ENCODE results near the gene ASCC2.

Gene ASCC2

DNA sequence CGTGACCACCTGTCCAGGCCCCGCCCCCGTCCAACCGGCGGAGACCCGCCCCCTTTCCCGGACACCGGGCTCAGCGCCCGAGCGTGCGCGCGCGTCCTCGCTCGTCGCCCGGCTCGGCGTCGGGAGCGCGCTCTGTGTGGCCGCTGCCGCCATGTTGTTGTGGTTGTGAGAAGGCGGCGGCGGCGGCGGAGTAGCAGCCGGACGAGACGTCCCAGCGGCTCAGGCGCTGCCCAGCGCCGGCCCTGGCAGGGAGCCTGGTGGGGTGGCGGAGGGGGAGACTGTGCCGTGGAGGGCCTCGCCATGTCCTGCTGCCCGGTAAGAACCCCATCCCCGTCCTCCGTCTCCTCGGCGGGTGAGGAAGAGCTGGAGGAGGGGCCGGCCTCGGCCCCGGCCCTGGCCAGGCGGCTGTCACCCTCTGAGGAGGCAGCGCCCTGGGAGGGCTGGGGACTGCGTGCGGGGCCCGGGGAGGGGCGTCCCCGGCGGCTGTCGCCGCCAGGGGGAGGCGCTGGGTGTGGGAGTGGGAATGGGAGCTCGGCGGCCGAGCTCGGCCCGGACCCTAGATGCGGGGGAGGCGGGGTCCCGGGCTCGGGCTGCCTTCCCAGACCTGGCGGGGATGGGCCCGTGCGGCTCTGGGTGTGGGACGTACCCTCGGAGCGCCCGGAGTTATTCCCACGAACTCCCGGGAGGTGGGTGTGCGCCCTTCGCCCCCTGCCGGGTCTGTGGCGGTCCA, 45.1 kb upstream of the ASCC2 start, which contains the start of gene MTMR3:
Gene MTMR3 (plus strand): TSS at position 130 of the 730 bp plus-strand sequence. CDS start 87,886 bp downstream, outside the sequence.
- TF ChIP-seq CREB1 (IDR thresholded peaks at IDR 0.05; ENCODE audit: low read depth) (no peak), RAD21 (IDR thresholded peaks at IDR 0.05; ENCODE audit: low read depth) (0 out of 2 replicates have a peak, but pooled peaks have one; percentile 6), TAF1 (IDR thresholded peaks at IDR 0.05; ENCODE audit: low read depth) (peak; percentile 72; the same call in 1 of the 2 replicates), TEAD4 (IDR thresholded peaks at IDR 0.05) (no peak), MAX (IDR thresholded peaks at IDR 0.05) (peak; percentile 47; the same call in 1 of the 2 replicates), EP300 (IDR thresholded peaks at IDR 0.05; ENCODE audit: borderline replicate concordance) (no peak), FOXM1 (IDR thresholded peaks at IDR 0.05; ENCODE audit: borderline replicate concordance, low read depth) (no peak), YY1 (IDR thresholded peaks at IDR 0.05; ENCODE audit: low read depth) (peak; percentile 90), ZBTB7A (IDR thresholded peaks at IDR 0.05; ENCODE audit: low read depth) (0 out of 2 replicates have a peak, but pooled peaks have one; percentile 54), NFIC (IDR thresholded peaks at IDR 0.05) (no peak)
- TF ChIP-seq, protein P1, sequence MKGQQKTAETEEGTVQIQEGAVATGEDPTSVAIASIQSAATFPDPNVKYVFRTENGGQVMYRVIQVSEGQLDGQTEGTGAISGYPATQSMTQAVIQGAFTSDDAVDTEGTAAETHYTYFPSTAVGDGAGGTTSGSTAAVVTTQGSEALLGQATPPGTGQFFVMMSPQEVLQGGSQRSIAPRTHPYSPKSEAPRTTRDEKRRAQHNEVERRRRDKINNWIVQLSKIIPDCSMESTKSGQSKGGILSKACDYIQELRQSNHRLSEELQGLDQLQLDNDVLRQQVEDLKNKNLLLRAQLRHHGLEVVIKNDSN (IDR thresholded peaks at IDR 0.05): no peak

GRCh38 chr22:29882716-29883044, 44.6 kb upstream of the ASCC2 start:
- TF ChIP-seq RAD21 (IDR thresholded peaks at IDR 0.05; ENCODE audit: low read depth): no peak
- TF ChIP-seq, protein P2, sequence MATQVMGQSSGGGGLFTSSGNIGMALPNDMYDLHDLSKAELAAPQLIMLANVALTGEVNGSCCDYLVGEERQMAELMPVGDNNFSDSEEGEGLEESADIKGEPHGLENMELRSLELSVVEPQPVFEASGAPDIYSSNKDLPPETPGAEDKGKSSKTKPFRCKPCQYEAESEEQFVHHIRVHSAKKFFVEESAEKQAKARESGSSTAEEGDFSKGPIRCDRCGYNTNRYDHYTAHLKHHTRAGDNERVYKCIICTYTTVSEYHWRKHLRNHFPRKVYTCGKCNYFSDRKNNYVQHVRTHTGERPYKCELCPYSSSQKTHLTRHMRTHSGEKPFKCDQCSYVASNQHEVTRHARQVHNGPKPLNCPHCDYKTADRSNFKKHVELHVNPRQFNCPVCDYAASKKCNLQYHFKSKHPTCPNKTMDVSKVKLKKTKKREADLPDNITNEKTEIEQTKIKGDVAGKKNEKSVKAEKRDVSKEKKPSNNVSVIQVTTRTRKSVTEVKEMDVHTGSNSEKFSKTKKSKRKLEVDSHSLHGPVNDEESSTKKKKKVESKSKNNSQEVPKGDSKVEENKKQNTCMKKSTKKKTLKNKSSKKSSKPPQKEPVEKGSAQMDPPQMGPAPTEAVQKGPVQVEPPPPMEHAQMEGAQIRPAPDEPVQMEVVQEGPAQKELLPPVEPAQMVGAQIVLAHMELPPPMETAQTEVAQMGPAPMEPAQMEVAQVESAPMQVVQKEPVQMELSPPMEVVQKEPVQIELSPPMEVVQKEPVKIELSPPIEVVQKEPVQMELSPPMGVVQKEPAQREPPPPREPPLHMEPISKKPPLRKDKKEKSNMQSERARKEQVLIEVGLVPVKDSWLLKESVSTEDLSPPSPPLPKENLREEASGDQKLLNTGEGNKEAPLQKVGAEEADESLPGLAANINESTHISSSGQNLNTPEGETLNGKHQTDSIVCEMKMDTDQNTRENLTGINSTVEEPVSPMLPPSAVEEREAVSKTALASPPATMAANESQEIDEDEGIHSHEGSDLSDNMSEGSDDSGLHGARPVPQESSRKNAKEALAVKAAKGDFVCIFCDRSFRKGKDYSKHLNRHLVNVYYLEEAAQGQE (IDR thresholded peaks at IDR 0.05; ENCODE audit: low read depth): no peak
- no peak for TF ChIP-seq TEAD4 (IDR thresholded peaks at IDR 0.05)
- no peak for TF ChIP-seq NFIC (IDR thresholded peaks at IDR 0.05)
- TF ChIP-seq EP300 (IDR thresholded peaks at IDR 0.05; ENCODE audit: borderline replicate concordance): no peak
- no peak for TF ChIP-seq YY1 (IDR thresholded peaks at IDR 0.05; ENCODE audit: low read depth)
- TF ChIP-seq, protein P1 (IDR thresholded peaks at IDR 0.05): no peak
- TF ChIP-seq FOXM1 (IDR thresholded peaks at IDR 0.05; ENCODE audit: borderline replicate concordance, low read depth): no peak

GRCh38 chr22:29879753-29880152, 41.7 kb upstream of the ASCC2 start:
- TF ChIP-seq ZBTB7A (IDR thresholded peaks at IDR 0.05; ENCODE audit: low read depth): no peak
- TF ChIP-seq, protein P1 (IDR thresholded peaks at IDR 0.05): peak; percentile 37; the same call in 1 of the 2 replicates

- TF ChIP-seq ZBTB7A (IDR thresholded peaks at IDR 0.05; ENCODE audit: low read depth): no peak
- no peak for TF ChIP-seq MAX (IDR thresholded peaks at IDR 0.05)
- TF ChIP-seq TEAD4 (IDR thresholded peaks at IDR 0.05): no peak
- TF ChIP-seq CREB1 (IDR thresholded peaks at IDR 0.05; ENCODE audit: low read depth): no peak
- no peak for TF ChIP-seq NFIC (IDR thresholded peaks at IDR 0.05)
- TF ChIP-seq TCF12 (IDR thresholded peaks at IDR 0.05; ENCODE audit: low read depth): no peak
- no peak for TF ChIP-seq EP300 (IDR thresholded peaks at IDR 0.05; ENCODE audit: borderline replicate concordance)
- no peak for TF ChIP-seq YY1 (IDR thresholded peaks at IDR 0.05; ENCODE audit: low read depth)
- no peak for TF ChIP-seq FOXM1 (IDR thresholded peaks at IDR 0.05; ENCODE audit: borderline replicate concordance, low read depth)
- TF ChIP-seq, protein P2 (IDR thresholded peaks at IDR 0.05; ENCODE audit: low read depth): no peak
- TF ChIP-seq EGR1 (IDR thresholded peaks at IDR 0.05): no peak
- TF ChIP-seq, protein P1 (IDR thresholded peaks at IDR 0.05): no peak
- no peak for TF ChIP-seq RAD21 (IDR thresholded peaks at IDR 0.05; ENCODE audit: low read depth)
- no peak for TF ChIP-seq CEBPB (IDR thresholded peaks at IDR 0.05)
- no peak for TF ChIP-seq TAF1 (IDR thresholded peaks at IDR 0.05; ENCODE audit: low read depth)
Observed at GRCh38 chr22:29877620-29878019, 39.5 kb upstream of the ASCC2 start.

DNA sequence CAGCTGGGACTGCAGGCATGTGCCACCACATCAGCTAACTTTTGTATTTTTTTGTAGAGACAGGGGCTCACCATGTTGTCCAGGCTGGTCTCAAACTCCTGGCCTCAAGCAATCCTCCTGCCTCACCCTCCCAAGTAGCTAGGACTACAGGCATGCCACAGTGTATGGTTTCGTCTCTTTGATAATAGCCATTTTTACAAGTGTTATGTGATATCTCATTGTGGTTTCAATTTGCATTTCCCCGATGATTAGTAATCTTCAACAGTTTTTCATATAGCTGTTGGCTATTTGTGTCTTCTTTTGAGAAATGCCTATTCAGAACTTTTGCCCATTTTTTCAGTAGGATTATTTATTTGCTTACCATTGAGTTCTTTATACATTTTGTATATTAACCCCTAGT, 35.9 kb upstream of the ASCC2 start:
- TF ChIP-seq TEAD4 (IDR thresholded peaks at IDR 0.05) (no peak), MAX (IDR thresholded peaks at IDR 0.05) (no peak), NFIC (IDR thresholded peaks at IDR 0.05) (no peak), EP300 (IDR thresholded peaks at IDR 0.05; ENCODE audit: borderline replicate concordance) (no peak), EGR1 (IDR thresholded peaks at IDR 0.05) (no peak), ZBTB7A (IDR thresholded peaks at IDR 0.05; ENCODE audit: low read depth) (no peak), CREB1 (IDR thresholded peaks at IDR 0.05; ENCODE audit: low read depth) (no peak), FOXM1 (IDR thresholded peaks at IDR 0.05; ENCODE audit: borderline replicate concordance, low read depth) (no peak), TCF12 (IDR thresholded peaks at IDR 0.05; ENCODE audit: low read depth) (no peak), RAD21 (IDR thresholded peaks at IDR 0.05; ENCODE audit: low read depth) (no peak), CEBPB (IDR thresholded peaks at IDR 0.05) (no peak), TAF1 (IDR thresholded peaks at IDR 0.05; ENCODE audit: low read depth) (no peak), YY1 (IDR thresholded peaks at IDR 0.05; ENCODE audit: low read depth) (no peak)
- TF ChIP-seq, protein P1 (IDR thresholded peaks at IDR 0.05): no peak
- TF ChIP-seq, protein P2 (IDR thresholded peaks at IDR 0.05; ENCODE audit: low read depth): no peak
